SK-MEL-5 (cell line): ENCODE results near the gene OPN1SW. TPM values are rescaled to one million over a fixed set of nuclear protein-coding genes. Genes with fewer than 3 reads are reported as not detected.

Source experiments
- DNase-seq: peaks from one replicate; pipeline ENCODE4 v3.0.0-alpha.2; 2016; ENCODE audit warnings: low read depth, low spot score
- in situ Hi-C: cut with HindIII; loops from 2 replicates; pipeline ENCODE4 v1.10.0; 2016; ENCODE audit warnings: low sequenced_read_pairs, high pct_unique_total_duplicates, low pct_unique_long_range_greater_than_20kb
- small RNA-seq, 2 experiments: library from RNA; depleted of rRNA; stranded (forward); fragments of <200 nt; gene quantifications; one replicate each; pipeline ENCODE3, GENCODE V24; 2014
- total RNA-seq: library from RNA; depleted of rRNA; stranded (reverse); fragments of >200 nt; shearing (Covaris generic); gene quantifications from 2 replicates; pipeline ENCODE4 v1.2.3, GENCODE V29; 2014; rRNA removed

OPN1SW gene
- total RNA-seq, 1 experiment from 2014 or later, result not detected

GRCh38 chr7:128725531-128725930 lies 50.1 kb downstream of the OPN1SW start:
- in situ Hi-C loops, result no loop called here
- DNase-seq, result no peak

DNA sequence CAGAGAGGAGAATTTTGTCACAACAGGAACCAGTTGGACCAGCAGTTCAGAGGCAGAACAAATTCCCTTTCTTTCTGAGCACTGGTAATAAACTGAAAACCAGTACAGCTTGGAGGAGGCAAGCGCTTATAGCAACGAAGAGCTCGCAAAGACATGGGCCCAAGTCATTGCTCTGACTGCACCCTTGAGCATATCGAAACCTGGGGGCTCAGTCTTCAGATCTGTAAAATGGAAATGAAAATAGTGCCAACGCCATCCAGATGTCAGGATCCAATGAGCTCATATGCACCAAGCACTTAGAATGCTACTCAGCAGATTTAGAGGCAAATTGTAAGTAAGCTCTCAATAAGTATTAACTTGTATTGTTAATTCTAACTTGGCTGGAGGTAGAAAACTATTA lies 50.9 kb downstream of the OPN1SW start:
- in situ Hi-C loops, result no loop called here
- no peak for DNase-seq

Small RNA genes within 50 kb of the gene (small RNA-seq; reads per million reads assigned to genes)
- gene RN7SL81P, result 0 to 0.14 reads per million in 2 experiments

Other genes starting within 250 kb of the OPN1SW start
- 0.21 and 0.82 TPM in 2 replicates for gene GARIN1A, start 103.5 kb downstream of the OPN1SW start, total RNA-seq
- 707 and 727 TPM in 2 replicates for gene CALU, start 36.4 kb downstream of the OPN1SW start, total RNA-seq
- gene CCDC136, start 16.2 kb upstream of the OPN1SW start, total RNA-seq, result 13.6 and 14.2 TPM in 2 replicates
- gene FLNC, start 54.6 kb upstream of the OPN1SW start, total RNA-seq, result 0.05 and 0.11 TPM in 2 replicates
- 318 and 339 TPM in 2 replicates for gene ATP6V1F, start 87.1 kb upstream of the OPN1SW start, total RNA-seq
- gene KCP, start 134.9 kb upstream of the OPN1SW start, total RNA-seq, result 0.03 and 0.13 TPM in 2 replicates
- gene IRF5, start 162.1 kb upstream of the OPN1SW start, total RNA-seq, result 6.3 and 6.9 TPM in 2 replicates